GM10248 (cell line): ENCODE measurements around the gene AKAP7.

Experiments used
- CTCF ChIA-PET: fragments of 300-600 bp; sonication (Branson Sonifier 250); formaldehyde crosslinking; extraction: SDS; loops from one replicate; lab custom pipeline; 2021; ENCODE audit warnings: antibody characterized with exemption; lab: Yijun Ruan, JAX
- POLR2A ChIA-PET: fragments of 350-650 bp; sonication (Branson Sonifier 250); formaldehyde crosslinking; extraction: SDS; loops from one replicate; lab custom pipeline; 2020; ENCODE audit warnings: antibody characterized with exemption; lab: Yijun Ruan, JAX
- DNase-seq: peaks from one replicate; pipeline ENCODE4 v3.0.0; 2012; ENCODE audit errors: extremely low spot score
- CTCF ChIP-seq: IDR thresholded peaks from 2 replicates; pipeline ENCODE4 v1.5.1; 2012; ENCODE audit warnings: mild to moderate bottlenecking, low read depth; ENCODE audit errors: extremely low read depth, missing control alignments, control extremely low read depth

The AKAP7 gene

DNA sequence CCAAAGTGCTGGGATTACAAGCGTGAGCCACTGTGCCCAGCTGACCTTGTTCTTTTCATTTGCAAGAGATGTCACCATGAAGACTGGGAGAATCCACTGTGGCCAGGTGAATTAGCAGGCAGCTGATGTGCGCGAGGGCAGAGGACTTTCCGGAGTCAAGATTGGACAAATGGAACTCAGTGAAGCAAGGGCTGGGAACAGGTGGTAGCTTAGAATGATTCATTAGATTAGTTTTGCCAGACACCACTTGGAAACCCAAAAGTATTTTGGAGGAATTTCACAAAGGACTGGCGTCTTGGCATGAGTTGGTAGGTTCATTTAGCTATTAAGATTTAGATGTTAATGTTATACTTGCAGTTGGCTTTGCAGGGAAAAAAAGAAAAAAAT lies 4.7 kb upstream of the AKAP7 start:
- ChIA-PET POLR2A (no interaction called here), CTCF (interaction anchor here (0.9 to 3.7 kb wide), 3 partner anchors 12 to 246 kb away, joined by 3 to 17 read pairs (median 4); no protein-coding TSS in a partner anchor)
- TF ChIP-seq CTCF = no peak
- DNase-seq = no peak

GRCh38 chr6:131132360-131132759 lies 2.9 kb upstream of the AKAP7 start:
- CTCF ChIA-PET = no interaction called here
- DNase-seq = no peak
- POLR2A ChIA-PET = no interaction called here
- no peak for TF ChIP-seq CTCF

DNA sequence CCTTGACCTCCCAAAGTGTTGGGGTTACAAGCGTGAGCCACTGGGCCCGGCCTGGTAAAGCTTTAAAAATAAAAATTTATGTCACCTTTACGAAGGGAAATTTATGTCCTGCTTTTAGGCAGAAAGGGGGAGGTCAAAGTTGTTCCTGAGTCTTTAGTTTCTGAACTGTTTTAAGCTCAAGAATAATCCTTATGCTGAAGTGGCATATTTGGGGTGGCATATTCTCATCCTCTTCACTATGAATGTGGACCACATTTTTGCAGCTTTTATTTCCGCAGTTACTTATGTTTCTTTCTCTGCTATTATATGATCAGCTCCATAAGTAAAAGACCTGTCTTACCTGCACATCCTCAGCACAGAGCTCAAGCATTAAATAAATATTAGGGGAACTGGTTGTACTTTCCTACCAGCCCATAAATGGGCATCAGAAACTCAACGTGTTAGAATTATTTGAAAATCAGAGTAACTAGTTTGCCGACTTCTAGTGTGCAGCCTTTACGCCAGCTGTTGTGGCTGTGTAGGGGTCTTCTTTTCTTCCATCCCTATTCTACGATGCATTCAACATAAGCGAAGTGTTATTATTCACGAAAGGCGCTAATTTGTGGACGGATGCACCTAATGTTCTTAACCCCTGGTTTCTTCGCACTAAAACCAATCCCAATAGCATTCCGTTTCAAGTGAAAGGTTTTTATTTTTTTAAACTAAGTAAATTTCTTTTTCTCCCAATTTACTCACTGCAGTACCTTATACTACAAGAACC lies 867 bp upstream of the AKAP7 start:
- TF ChIP-seq CTCF = no peak
- ChIA-PET POLR2A (no interaction called here), CTCF (interaction anchor here (0.8 to 1.3 kb wide), 5 partner anchors 12 to 493 kb away, joined by 3 to 4 read pairs (median 4); partner anchors contain the start of gene MED23)
- DNase-seq = no peak

GRCh38 chr6:131134980-131135243 lies 355 bp upstream of the AKAP7 start:
- ChIA-PET CTCF (interaction anchor here (1.2 kb wide), 1 partner anchor 11 kb away, joined by 3 read pairs; no protein-coding TSS in a partner anchor), POLR2A (no interaction called here)
- no peak for TF ChIP-seq CTCF
- DNase-seq = no peak

DNA sequence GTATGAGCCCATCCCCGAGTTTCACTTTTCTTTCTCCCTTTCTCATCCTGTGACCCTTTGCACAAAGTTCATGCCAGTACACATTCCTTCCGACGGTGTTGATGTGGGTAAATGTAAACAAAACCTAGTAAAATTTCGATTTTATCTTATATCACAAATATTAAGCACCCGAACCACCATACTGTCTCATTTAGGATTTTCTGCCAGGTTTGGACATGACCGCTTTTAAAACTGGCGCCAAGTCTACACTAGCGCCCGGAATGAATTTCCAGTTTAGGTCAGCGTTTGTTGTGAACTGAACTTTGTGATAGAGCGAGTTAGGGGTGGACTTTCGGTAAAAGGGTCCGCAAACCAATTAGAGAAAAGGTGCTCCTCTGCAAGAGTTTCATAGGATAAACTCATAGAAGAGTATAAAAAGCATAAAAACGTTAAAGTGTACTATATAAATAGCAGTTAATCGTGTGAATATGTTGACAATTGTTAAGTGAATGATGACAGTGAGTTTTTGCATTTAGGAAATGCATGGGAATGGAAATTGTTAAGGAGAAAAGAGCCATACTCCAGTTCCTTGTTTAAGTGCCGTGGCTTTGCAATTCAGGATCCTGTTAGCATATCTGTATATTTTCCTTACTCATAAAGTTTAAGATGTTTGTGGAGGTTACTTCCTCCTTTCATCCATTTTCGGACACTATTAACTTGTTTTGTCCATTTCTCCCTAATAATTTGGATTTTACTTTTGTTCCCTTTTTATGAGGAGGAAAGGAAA lies 937 bp downstream of the AKAP7 start:
- ChIA-PET POLR2A (interaction anchor here (0.6 kb wide), 1 partner anchor 43 kb away, joined by 3 read pairs; no protein-coding TSS in a partner anchor), CTCF (no interaction called here)
- TF ChIP-seq CTCF = no peak
- peak; percentile 8 for DNase-seq

GRCh38 chr6:131139599-131139998 lies 4.3 kb downstream of the AKAP7 start:
- DNase-seq = no peak
- TF ChIP-seq CTCF = no peak
- POLR2A ChIA-PET = no interaction called here
- CTCF ChIA-PET = interaction anchor here (1.2 to 2.9 kb wide), 3 partner anchors 11 to 254 kb away, joined by 3 to 9 read pairs (median 4); no protein-coding TSS in a partner anchor
